ENCODE measurements around the gene MYO5A.

The MYO5A gene

DNA sequence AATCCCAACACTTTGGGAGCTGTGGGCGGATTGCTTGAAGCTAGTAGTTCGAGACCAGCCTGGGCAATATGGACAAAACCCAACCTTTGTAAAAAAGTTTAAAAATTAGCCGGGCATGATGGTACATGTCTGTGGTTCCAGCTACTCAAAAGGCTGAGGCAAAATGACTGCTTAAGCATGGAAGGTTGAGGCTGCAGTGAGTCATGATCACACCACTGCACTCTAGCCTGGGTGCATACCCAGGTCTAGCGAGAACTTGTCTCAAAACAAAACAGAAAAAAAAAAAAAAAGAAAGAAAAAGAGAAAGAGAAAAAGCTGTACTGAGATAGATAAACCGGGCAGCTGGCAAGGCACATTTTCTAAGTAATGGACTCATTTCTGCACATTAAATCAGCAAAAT, 29.5 kb upstream of the MYO5A start:
- H2AK5ac ChIP-seq (ENCODE audit: low read length, severe bottlenecking): no peak overlapping the region
- no peak overlapping the region for H2AFZ ChIP-seq (ENCODE audit: low read depth, low read length)
- peaks cover 2% of the 10 kb centered on the region for H3K79me1 ChIP-seq (replicated peaks; ENCODE audit: low read length, poor library complexity, severe bottlenecking)
- no peak overlapping the region for H3K4ac ChIP-seq (ENCODE audit: low read depth in 1 of 2, low read length in 2 of 2)
- H2BK5ac ChIP-seq (ENCODE audit: low read depth, low read length, poor library complexity, severe bottlenecking): no peak overlapping the region
- no peak overlapping the region for H3K4me3 ChIP-seq (ENCODE audit: insufficient read depth in 1 of 2, low read depth in 1 of 2, low read length in 2 of 2)
- H3K14ac ChIP-seq (ENCODE audit: low read length in 2 of 2): no peak overlapping the region
- 93% methylated on average over 3 of the region's 5 CpGs for WGBS
- H3K9me3 ChIP-seq (ENCODE audit: control insufficient read depth, low read length): no peaks in the 10 kb centered on the region
- no peak overlapping the region for H3K4me2 ChIP-seq (ENCODE audit: low read length, poor library complexity, severe bottlenecking)
- H3K27me3 ChIP-seq (ENCODE audit: control insufficient read depth in 1 of 2, insufficient read depth in 1 of 2, low read length in 2 of 2): no peaks in the 10 kb centered on the region
- H2BK120ac ChIP-seq (ENCODE audit: low read depth, low read length): no peak overlapping the region
- no peak overlapping the region for H2BK12ac ChIP-seq (ENCODE audit: low read length in 2 of 2)
- peak overlapping the region; percentile 72 for H3K9ac ChIP-seq (ENCODE audit: low read length)
- H2BK15ac ChIP-seq (ENCODE audit: low read depth, poor library complexity, severe bottlenecking): no peak overlapping the region
- H3K18ac ChIP-seq (ENCODE audit: low read depth in 1 of 2, low read length in 2 of 2): peak overlapping the region in 1 of 2 experiments; percentile 77
- H3K23ac ChIP-seq (ENCODE audit: low read length in 2 of 2): no peak overlapping the region
- peak overlapping the region; percentile 89 for H3K27ac ChIP-seq (ENCODE audit: low read length, poor library complexity, severe bottlenecking)
- peak; percentile 86 for DNase-seq
- H4K91ac ChIP-seq (ENCODE audit: low read length): no peak overlapping the region
- H3K36me3 ChIP-seq (ENCODE audit: control insufficient read depth in 1 of 2, insufficient read depth in 2 of 2, low read depth in 1 of 2, low read length in 2 of 2): peaks cover 0 to 47% of the 10 kb centered on the region in 2 experiments
- peaks cover 3% of the 10 kb centered on the region for H3K4me1 ChIP-seq (ENCODE audit: control insufficient read depth, insufficient read depth, low read depth, low read length)
- peak overlapping the region; percentile 66 for H4K8ac ChIP-seq (ENCODE audit: low read length)

DNA sequence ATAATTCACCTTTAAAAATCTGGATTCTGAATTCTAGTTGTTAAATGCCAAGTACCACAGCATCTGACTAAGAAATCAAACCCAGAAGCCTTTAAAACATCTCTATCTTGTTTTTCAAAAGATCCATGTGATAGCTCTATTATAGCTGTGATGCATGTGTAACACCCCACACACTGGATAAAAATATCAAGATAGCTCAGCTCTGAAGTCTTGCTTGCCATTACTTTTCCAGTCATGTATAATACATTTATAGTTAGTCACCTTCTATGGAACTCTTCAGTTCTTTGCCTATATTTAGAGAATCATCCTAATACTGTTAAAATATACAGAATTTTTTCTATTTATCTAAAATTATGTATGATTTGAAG, 28.6 kb upstream of the MYO5A start:
- Histone ChIP-seq H3K14ac (ENCODE audit: low read length in 2 of 2) (no peak overlapping the region), H2BK15ac (ENCODE audit: low read depth, poor library complexity, severe bottlenecking) (no peak overlapping the region), H3K9me3 (ENCODE audit: control insufficient read depth, low read length) (no peaks in the 10 kb centered on the region), H3K4me3 (ENCODE audit: insufficient read depth in 1 of 2, low read depth in 1 of 2, low read length in 2 of 2) (no peak overlapping the region), H3K9ac (ENCODE audit: low read length) (peak overlapping the region; percentile 72), H2BK5ac (ENCODE audit: low read depth, low read length, poor library complexity, severe bottlenecking) (no peak overlapping the region), H3K79me1 (replicated peaks; ENCODE audit: low read length, poor library complexity, severe bottlenecking) (peaks cover 2% of the 10 kb centered on the region), H2AK5ac (ENCODE audit: low read length, severe bottlenecking) (no peak overlapping the region), H3K4me1 (ENCODE audit: control insufficient read depth, insufficient read depth, low read depth, low read length) (peaks cover 3% of the 10 kb centered on the region), H3K36me3 (ENCODE audit: control insufficient read depth in 1 of 2, insufficient read depth in 2 of 2, low read depth in 1 of 2, low read length in 2 of 2) (peaks cover 2 to 51% of the 10 kb centered on the region in 2 experiments), H2BK120ac (ENCODE audit: low read depth, low read length) (no peak overlapping the region), H3K4ac (ENCODE audit: low read depth in 1 of 2, low read length in 2 of 2) (no peak overlapping the region), H3K4me2 (ENCODE audit: low read length, poor library complexity, severe bottlenecking) (no peak overlapping the region), H3K23ac (ENCODE audit: low read length in 2 of 2) (no peak overlapping the region), H2BK12ac (ENCODE audit: low read length in 2 of 2) (no peak overlapping the region), H3K18ac (ENCODE audit: low read depth in 1 of 2, low read length in 2 of 2) (no peak overlapping the region), H3K27me3 (ENCODE audit: control insufficient read depth in 1 of 2, insufficient read depth in 1 of 2, low read length in 2 of 2) (no peaks in the 10 kb centered on the region), H4K8ac (ENCODE audit: low read length) (no peak overlapping the region), H3K27ac (ENCODE audit: low read length, poor library complexity, severe bottlenecking) (no peak overlapping the region), H2AFZ (ENCODE audit: low read depth, low read length) (no peak overlapping the region), H4K91ac (ENCODE audit: low read length) (no peak overlapping the region)
- no peak for DNase-seq

DNA sequence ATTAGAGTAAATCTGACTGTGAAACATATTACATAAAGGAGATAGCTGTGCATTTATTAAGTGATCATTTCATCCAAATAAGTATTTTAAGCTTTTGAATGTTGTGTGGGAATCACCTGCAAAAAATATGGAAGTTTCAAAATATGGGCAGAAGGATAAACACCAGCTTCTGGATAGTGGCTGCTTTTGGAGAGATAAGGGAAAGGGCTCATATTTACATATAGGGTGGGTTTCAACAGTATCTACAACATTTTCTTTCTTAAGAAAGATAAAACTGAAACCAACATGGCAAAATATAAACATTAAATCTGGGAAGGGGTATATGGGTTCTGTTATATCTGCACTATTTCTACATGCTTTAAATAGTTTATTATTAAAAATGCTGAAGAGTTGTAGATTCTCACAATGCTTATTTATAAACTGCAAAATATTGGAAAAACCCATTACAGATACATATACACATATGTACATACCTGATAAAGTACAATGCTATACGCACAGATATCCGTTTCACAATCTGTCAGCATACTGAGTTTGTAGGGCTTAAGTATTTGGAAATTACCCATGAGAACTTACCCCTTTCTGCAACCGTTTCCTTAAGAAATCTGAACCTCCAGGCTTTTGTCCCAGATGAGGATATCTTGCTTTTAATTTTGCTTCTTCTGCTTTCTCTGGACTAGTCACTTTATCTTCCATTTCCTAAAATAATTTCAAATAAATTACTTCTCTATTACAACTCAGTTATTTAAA, 28.0 kb upstream of the MYO5A start:
- Histone ChIP-seq H3K4me2 (ENCODE audit: low read length, poor library complexity, severe bottlenecking) (no peak overlapping the region), H3K4me3 (ENCODE audit: insufficient read depth in 1 of 2, low read depth in 1 of 2, low read length in 2 of 2) (no peak overlapping the region), H2BK5ac (ENCODE audit: low read depth, low read length, poor library complexity, severe bottlenecking) (no peak overlapping the region), H3K23ac (ENCODE audit: low read length in 2 of 2) (no peak overlapping the region), H3K27me3 (ENCODE audit: control insufficient read depth in 1 of 2, insufficient read depth in 1 of 2, low read length in 2 of 2) (no peaks in the 10 kb centered on the region), H3K9me3 (ENCODE audit: control insufficient read depth, low read length) (no peaks in the 10 kb centered on the region), H3K9ac (ENCODE audit: low read length) (peak overlapping the region; percentile 72), H2AFZ (ENCODE audit: low read depth, low read length) (no peak overlapping the region), H3K4me1 (ENCODE audit: control insufficient read depth, insufficient read depth, low read depth, low read length) (peaks cover 4% of the 10 kb centered on the region), H3K18ac (ENCODE audit: low read depth in 1 of 2, low read length in 2 of 2) (no peak overlapping the region), H3K14ac (ENCODE audit: low read length in 2 of 2) (no peak overlapping the region), H2BK15ac (ENCODE audit: low read depth, poor library complexity, severe bottlenecking) (no peak overlapping the region), H3K4ac (ENCODE audit: low read depth in 1 of 2, low read length in 2 of 2) (no peak overlapping the region), H4K91ac (ENCODE audit: low read length) (no peak overlapping the region), H2BK120ac (ENCODE audit: low read depth, low read length) (no peak overlapping the region), H3K79me1 (replicated peaks; ENCODE audit: low read length, poor library complexity, severe bottlenecking) (peaks cover 3% of the 10 kb centered on the region), H2BK12ac (ENCODE audit: low read length in 2 of 2) (no peak overlapping the region), H3K36me3 (ENCODE audit: control insufficient read depth in 1 of 2, insufficient read depth in 2 of 2, low read depth in 1 of 2, low read length in 2 of 2) (peaks cover 4 to 56% of the 10 kb centered on the region in 2 experiments), H3K27ac (ENCODE audit: low read length, poor library complexity, severe bottlenecking) (no peak overlapping the region), H2AK5ac (ENCODE audit: low read length, severe bottlenecking) (no peak overlapping the region), H4K8ac (ENCODE audit: low read length) (no peak overlapping the region)
- WGBS: 97% methylated on average over 3 of the region's 3 CpGs
- DNase-seq: no peak

- H4K91ac ChIP-seq (ENCODE audit: low read length): no peak overlapping the region
- peaks cover 2% of the 10 kb centered on the region for H3K4me1 ChIP-seq (ENCODE audit: control insufficient read depth, insufficient read depth, low read depth, low read length)
- no peak for DNase-seq
- no peak overlapping the region for H3K4me3 ChIP-seq (ENCODE audit: insufficient read depth in 1 of 2, low read depth in 1 of 2, low read length in 2 of 2)
- H2BK120ac ChIP-seq (ENCODE audit: low read depth, low read length): no peak overlapping the region
- no peak overlapping the region for H3K23ac ChIP-seq (ENCODE audit: low read length in 2 of 2)
- H2AFZ ChIP-seq (ENCODE audit: low read depth, low read length): no peak overlapping the region
- no peak overlapping the region for H2BK12ac ChIP-seq (ENCODE audit: low read length in 2 of 2)
- H3K79me1 ChIP-seq (replicated peaks; ENCODE audit: low read length, poor library complexity, severe bottlenecking): peaks cover 7% of the 10 kb centered on the region
- WGBS: no CpG with 5 or more reads among the region's 2 CpGs
- H3K14ac ChIP-seq (ENCODE audit: low read length in 2 of 2): no peak overlapping the region
- H2BK5ac ChIP-seq (ENCODE audit: low read depth, low read length, poor library complexity, severe bottlenecking): no peak overlapping the region
- H2AK5ac ChIP-seq (ENCODE audit: low read length, severe bottlenecking): no peak overlapping the region
- no peak overlapping the region for H3K4ac ChIP-seq (ENCODE audit: low read depth in 1 of 2, low read length in 2 of 2)
- no peak overlapping the region for H3K27ac ChIP-seq (ENCODE audit: low read length, poor library complexity, severe bottlenecking)
- H3K18ac ChIP-seq (ENCODE audit: low read depth in 1 of 2, low read length in 2 of 2): no peak overlapping the region
- peaks cover 4 to 91% of the 10 kb centered on the region in 2 experiments for H3K36me3 ChIP-seq (ENCODE audit: control insufficient read depth in 1 of 2, insufficient read depth in 2 of 2, low read depth in 1 of 2, low read length in 2 of 2)
- H3K9ac ChIP-seq (ENCODE audit: low read length): no peak overlapping the region
- H3K27me3 ChIP-seq (ENCODE audit: control insufficient read depth in 1 of 2, insufficient read depth in 1 of 2, low read length in 2 of 2): no peaks in the 10 kb centered on the region
- H3K9me3 ChIP-seq (ENCODE audit: control insufficient read depth, low read length): no peaks in the 10 kb centered on the region
- no peak overlapping the region for H3K4me2 ChIP-seq (ENCODE audit: low read length, poor library complexity, severe bottlenecking)
- H4K8ac ChIP-seq (ENCODE audit: low read length): no peak overlapping the region
- no peak overlapping the region for H2BK15ac ChIP-seq (ENCODE audit: low read depth, poor library complexity, severe bottlenecking)
These were observed 23.6 kb upstream of the MYO5A start for GRCh38 chr15:52552303-52552702.

Measured in mesenchymal stem cell (in vitro differentiated cells and primary cell).